Upper lobe of left lung (tissue), 4 donors: ENCODE results near the gene CACNG8.

Source experiments
- POLR2A ChIP-seq, 4 donors: fragments of 450-650 bp; IDR thresholded peaks; one replicate each; pipeline ENCODE4 v1.5.1; 2016 to 2017; ENCODE audit warnings: antibody characterized with exemption in 4 of 4, mild to moderate bottlenecking in 2 of 4
- POLR2AphosphoS5 ChIP-seq, 2 donors: sonication (generic); formaldehyde crosslinking; IDR thresholded peaks; one replicate each; pipeline ENCODE4 v1.5.1; 2017; ENCODE audit warnings: antibody characterized with exemption in 2 of 2
- TF ChIP-seq, protein P1 (sequence below), 6 experiments: fragments of 450-650 bp in 4 of 6; fragments of 200-600 bp in 2 of 6; sonication (generic) in 2 of 6; IDR thresholded peaks; one replicate each; pipeline ENCODE4 v1.5.1; 2016 to 2019; ENCODE audit warnings: antibody characterized with exemption in 6 of 6

DNA sequence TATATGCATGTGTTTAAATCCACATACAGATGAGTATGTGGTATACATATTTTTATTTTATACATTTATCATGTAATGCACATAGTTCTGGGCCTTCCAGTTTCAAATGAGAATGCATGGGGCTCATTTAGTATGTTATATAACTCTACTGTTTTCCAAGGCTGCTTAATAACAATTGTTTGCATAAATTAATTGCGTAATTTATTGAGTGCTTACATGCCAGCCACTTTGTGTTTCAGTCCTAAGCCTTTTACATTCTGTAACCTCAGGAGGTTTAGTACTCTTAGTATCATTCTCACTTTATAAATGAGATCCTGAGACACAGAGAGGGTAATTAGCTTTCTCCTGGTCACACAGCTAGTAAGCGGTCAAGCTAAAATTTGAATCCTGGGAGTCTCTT is 16.7 kb upstream of the CACNG8 start:
- TF ChIP-seq, protein P1, sequence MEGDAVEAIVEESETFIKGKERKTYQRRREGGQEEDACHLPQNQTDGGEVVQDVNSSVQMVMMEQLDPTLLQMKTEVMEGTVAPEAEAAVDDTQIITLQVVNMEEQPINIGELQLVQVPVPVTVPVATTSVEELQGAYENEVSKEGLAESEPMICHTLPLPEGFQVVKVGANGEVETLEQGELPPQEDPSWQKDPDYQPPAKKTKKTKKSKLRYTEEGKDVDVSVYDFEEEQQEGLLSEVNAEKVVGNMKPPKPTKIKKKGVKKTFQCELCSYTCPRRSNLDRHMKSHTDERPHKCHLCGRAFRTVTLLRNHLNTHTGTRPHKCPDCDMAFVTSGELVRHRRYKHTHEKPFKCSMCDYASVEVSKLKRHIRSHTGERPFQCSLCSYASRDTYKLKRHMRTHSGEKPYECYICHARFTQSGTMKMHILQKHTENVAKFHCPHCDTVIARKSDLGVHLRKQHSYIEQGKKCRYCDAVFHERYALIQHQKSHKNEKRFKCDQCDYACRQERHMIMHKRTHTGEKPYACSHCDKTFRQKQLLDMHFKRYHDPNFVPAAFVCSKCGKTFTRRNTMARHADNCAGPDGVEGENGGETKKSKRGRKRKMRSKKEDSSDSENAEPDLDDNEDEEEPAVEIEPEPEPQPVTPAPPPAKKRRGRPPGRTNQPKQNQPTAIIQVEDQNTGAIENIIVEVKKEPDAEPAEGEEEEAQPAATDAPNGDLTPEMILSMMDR (IDR thresholded peaks at IDR 0.05), result no peak
- TF ChIP-seq POLR2AphosphoS5 (IDR thresholded peaks at IDR 0.05), result no peak
- no peak for TF ChIP-seq POLR2A (IDR thresholded peaks at IDR 0.05)
